Ectodermal cell (in vitro differentiated cells): Measurements from ENCODE around the gene ZNF778.
A peak's percentile ranks its signal among the peaks of the same experiment; 100 is the strongest.

ENCODE experiments used
- H3K27ac ChIP-seq: 2 replicates; pipeline ENCODE4 v1.7.0; 2013; ENCODE audit warnings: mild to moderate bottlenecking, low read depth, low read length; ENCODE audit not compliant: insufficient read depth, poor library complexity, severe bottlenecking
- H3K27me3 ChIP-seq: 2 replicates; pipeline ENCODE4 v1.7.0; 2013; ENCODE audit warnings: mild to moderate bottlenecking, low read length; ENCODE audit not compliant: insufficient read depth, control insufficient read depth, poor library complexity, severe bottlenecking
- H3K36me3 ChIP-seq: one replicate; pipeline ENCODE4 v1.7.0; 2013; ENCODE audit warnings: low read length; ENCODE audit not compliant: control insufficient read depth, insufficient read depth
- H3K4me1 ChIP-seq: one replicate; pipeline ENCODE4 v1.7.0; 2013; ENCODE audit warnings: low read length; ENCODE audit not compliant: control insufficient read depth, insufficient read depth
- H3K4me3 ChIP-seq: 2 replicates; pipeline ENCODE4 v1.7.0; 2013; ENCODE audit warnings: low read depth, low read length, control low read depth; ENCODE audit not compliant: insufficient read depth
- H3K9me3 ChIP-seq: 2 replicates; pipeline ENCODE4 v1.7.0; 2013; ENCODE audit warnings: mild to moderate bottlenecking, low read length, moderate library complexity; ENCODE audit not compliant: control insufficient read depth
- WGBS, 2 experiments: methylation state at CpG; one replicate each; pipeline ENCODE4 v1.1.7; 2013; ENCODE audit warnings: missing lambda C conversion rate in 2 of 2; 5-methylcytosine and 5-hydroxymethylcytosine counted together

The ZNF778 gene

DNA sequence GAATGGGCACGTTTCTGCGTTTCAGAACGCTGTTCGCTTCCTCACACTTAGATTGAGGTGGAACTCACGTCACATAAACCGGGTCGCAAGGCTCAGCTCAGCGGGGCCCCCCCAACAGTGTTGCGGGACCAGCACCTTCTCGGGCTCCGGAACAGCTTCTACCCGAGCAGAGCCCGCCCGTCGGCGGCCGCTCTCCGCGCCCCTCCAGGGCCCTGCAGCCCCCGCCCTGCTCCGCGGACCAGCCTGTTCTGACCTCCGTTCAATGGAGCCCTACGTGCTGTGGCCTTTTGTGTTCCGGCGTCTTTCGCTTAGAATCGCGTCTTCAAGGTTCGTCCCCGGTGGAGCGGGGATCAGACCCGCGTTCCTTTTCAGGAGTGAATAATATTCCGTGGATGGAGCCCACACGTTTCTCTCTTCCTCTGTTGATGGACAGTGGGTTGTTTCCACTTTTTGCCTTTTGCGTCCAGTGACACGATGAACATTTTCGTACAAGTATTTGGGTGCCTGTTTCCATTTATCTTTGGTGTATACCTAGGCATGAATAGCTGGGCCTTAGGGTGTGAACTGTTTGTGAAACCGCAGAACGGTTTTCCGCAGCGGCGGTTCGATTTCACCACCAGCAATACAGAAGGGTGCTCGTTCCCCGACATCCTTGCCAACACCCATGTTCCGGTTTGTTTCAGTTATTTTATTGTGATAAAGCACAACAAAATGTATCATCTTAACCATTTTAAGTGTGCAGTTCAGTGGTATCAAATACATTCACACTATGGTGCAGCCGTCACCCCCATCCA is 14.9 kb upstream of the ZNF778 start:
- H3K27ac ChIP-seq: no peak overlapping the region
- H3K36me3 ChIP-seq: no peaks in the 10 kb centered on the region
- peaks cover 70% of the 10 kb centered on the region for H3K27me3 ChIP-seq
- peaks cover 3% of the 10 kb centered on the region for H3K9me3 ChIP-seq
- H3K4me3 ChIP-seq: no peak overlapping the region
- WGBS, 2 experiments: 53 to 56% methylated on average over 48 to 49 of the region's 49 CpGs
- H3K4me1 ChIP-seq: peaks cover 10% of the 10 kb centered on the region

GRCh38 chr16:89207993-89208392 is 9.5 kb upstream of the ZNF778 start:
- Histone ChIP-seq H3K9me3 (no peaks in the 10 kb centered on the region), H3K27me3 (peaks cover 33% of the 10 kb centered on the region)
- 91 to 100% methylated on average over 4 of the region's 4 CpGs for WGBS, 2 experiments

DNA sequence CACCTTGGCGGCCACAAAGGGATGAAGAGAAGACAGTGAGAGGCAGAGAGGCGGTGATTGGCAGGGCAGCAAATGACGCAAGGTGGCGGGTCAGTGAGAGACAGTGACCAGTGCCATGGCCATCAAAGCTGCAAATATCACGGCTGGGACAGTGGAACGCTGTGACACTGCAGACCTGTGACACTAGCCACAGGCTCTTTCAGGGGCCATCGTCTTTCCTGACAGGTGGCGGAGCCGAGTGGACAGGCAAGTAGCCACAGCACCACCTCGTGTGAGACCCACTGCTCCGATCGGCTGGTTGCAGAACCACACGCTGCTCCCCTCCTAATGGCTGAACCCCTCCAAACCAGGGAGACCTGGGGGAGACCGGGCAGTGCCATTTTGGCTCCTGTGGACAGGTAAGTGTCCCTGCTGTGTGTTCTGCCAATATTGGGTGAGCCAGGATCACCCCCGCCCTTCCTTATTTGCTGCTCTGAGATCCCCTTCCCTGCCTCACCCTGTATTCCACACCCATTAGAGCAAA is 7.9 kb upstream of the ZNF778 start:
- H3K27me3 ChIP-seq: peaks cover 17% of the 10 kb centered on the region
- no peak overlapping the region for H3K27ac ChIP-seq
- H3K36me3 ChIP-seq: no peaks in the 10 kb centered on the region
- no peaks in the 10 kb centered on the region for H3K9me3 ChIP-seq
- H3K4me3 ChIP-seq: no peak overlapping the region
- WGBS, 2 experiments: 70% methylated on average over 15 of the region's 15 CpGs
- H3K4me1 ChIP-seq: no peaks in the 10 kb centered on the region

More at GRCh38 chr16:89207993-89208392, 9.5 kb upstream of the ZNF778 start:
- no peak overlapping the region for H3K4me3 ChIP-seq
- H3K27ac ChIP-seq: no peak overlapping the region
- H3K4me1 ChIP-seq: no peaks in the 10 kb centered on the region
- H3K36me3 ChIP-seq: no peaks in the 10 kb centered on the region

- peaks cover 10% of the 10 kb centered on the region for H3K27me3 ChIP-seq
- WGBS, 2 experiments: 79 to 86% methylated on average over 11 of the region's 11 CpGs
- H3K27ac ChIP-seq: no peak overlapping the region
- no peaks in the 10 kb centered on the region for H3K4me1 ChIP-seq
- no peak overlapping the region for H3K4me3 ChIP-seq
- no peaks in the 10 kb centered on the region for H3K9me3 ChIP-seq
- no peaks in the 10 kb centered on the region for H3K36me3 ChIP-seq
These were observed 7.2 kb upstream of the ZNF778 start for GRCh38 chr16:89210165-89210903.

- no peak overlapping the region for H3K4me3 ChIP-seq
These were observed 6.5 kb upstream of the ZNF778 start for GRCh38 chr16:89210904-89211515.

DNA sequence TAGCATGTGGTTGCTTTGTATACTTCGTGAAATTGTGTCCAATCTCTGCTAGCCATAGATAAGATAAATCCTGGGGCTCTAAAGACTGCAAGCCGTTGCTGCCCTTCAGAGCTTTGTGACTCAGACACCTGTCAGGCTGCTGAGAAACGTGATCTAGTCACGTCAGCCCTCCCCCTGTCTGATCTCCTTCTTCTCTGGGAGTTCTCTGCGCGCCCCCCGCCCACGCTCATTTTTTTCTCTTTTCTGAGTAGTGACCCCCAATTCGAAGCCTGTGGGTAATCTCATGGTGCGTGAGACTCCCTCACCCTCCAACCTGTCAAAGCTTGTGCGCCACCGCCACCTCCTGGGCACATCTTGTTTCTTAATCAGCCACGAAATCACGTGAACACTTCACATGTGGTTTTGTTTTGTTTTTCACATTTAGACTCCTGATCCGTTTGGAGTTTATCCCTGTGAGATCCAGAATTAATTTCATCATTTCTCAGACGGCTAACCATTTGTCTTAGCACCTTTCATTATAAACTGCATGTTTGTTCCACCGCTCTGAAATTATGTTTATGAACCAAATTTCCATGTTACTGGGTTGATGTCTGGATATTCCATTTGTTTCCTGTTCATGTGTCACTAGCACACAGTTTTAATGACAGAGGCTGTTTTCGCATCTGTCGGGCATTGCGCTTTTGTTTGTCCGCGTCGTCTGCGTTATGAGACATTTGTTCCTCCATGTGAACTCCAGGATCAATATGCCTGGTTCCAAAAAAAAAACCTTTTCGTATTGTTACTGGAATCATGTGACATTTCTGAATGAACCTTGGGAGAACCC is 977 bp upstream of the ZNF778 start:
- no peaks in the 10 kb centered on the region for H3K4me1 ChIP-seq
- no peaks in the 10 kb centered on the region for H3K27me3 ChIP-seq
- H3K27ac ChIP-seq: no peak overlapping the region
- H3K9me3 ChIP-seq: no peaks in the 10 kb centered on the region
- 12 to 14% methylated on average over 25 of the region's 25 CpGs for WGBS, 2 experiments
- peak overlapping the region; percentile 80 for H3K4me3 ChIP-seq
- no peaks in the 10 kb centered on the region for H3K36me3 ChIP-seq

More at GRCh38 chr16:89210904-89211515, 6.5 kb upstream of the ZNF778 start:
- no peaks in the 10 kb centered on the region for H3K36me3 ChIP-seq
- no peak overlapping the region for H3K27ac ChIP-seq
- 70 to 73% methylated on average over 15 of the region's 15 CpGs for WGBS, 2 experiments
- H3K27me3 ChIP-seq: peaks cover 10% of the 10 kb centered on the region
- no peaks in the 10 kb centered on the region for H3K9me3 ChIP-seq
- no peaks in the 10 kb centered on the region for H3K4me1 ChIP-seq

DNA sequence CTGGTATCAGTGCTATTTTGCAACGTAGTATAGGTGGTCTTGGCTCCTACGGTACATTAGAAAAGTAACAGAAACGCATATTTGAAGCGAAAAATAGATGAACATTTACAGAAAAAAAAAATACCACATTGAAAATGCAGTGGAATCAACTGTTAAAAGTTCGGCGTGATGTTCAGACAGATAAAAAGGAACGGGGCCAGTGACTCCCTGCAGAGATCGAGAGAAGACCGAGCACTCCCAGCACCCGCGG is 440 bp upstream of the ZNF778 start:
- peak overlapping the region; percentile 38 for H3K27ac ChIP-seq
- peaks cover 4% of the 10 kb centered on the region for H3K36me3 ChIP-seq
- 1 to 3% methylated on average over 10 to 11 of the region's 11 CpGs for WGBS, 2 experiments
- H3K27me3 ChIP-seq: no peaks in the 10 kb centered on the region
- no peaks in the 10 kb centered on the region for H3K4me1 ChIP-seq
- H3K4me3 ChIP-seq: peak overlapping the region; percentile 80
- H3K9me3 ChIP-seq: no peaks in the 10 kb centered on the region

DNA sequence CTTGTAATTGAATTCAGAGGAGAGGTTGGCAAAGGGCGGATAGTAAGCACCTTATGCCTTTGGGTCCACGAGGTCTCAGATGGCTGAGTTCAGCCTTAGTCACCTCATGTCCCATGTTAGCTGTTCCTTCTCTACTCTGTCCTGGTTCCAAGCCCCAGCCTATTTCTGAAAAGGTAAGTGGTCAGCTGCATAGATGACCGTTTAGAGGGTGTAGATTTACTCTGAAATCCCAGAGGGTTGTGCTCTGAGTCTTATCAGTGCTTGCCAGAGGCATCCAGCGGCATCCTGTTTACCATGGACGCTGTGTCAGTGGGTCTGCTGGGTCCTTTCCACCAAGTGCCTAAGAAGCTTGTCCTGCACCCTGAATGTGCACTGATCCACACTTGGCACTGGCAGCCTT is 1.9 kb downstream of the ZNF778 start:
- peaks cover 15% of the 10 kb centered on the region for H3K36me3 ChIP-seq
- H3K27me3 ChIP-seq: no peaks in the 10 kb centered on the region
- H3K4me1 ChIP-seq: no peaks in the 10 kb centered on the region
- H3K9me3 ChIP-seq: no peaks in the 10 kb centered on the region
- H3K27ac ChIP-seq: no peak overlapping the region
- WGBS, 2 experiments: 74 to 77% methylated on average over 5 of the region's 5 CpGs
- H3K4me3 ChIP-seq: no peak overlapping the region

DNA sequence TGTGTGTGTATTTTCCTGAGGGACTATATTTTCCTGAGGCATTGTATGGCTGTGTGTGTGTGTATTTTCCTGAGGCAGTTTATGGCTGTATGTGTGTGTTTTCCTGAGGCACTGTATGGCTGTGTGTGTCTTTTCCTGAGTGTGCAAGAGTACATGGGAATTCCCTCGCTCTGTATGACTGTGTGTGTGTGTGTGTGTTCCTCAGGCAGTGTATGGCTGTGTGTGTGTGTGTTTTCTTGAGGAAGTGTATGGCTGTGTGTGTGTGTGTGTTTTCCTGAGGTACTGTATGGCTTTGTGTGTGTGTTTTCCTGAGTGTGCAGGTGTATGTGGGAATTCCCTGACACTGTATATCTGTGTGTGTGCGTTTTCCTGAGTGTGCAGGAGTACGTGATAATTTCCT is 4.1 kb downstream of the ZNF778 start:
- peaks cover 17% of the 10 kb centered on the region for H3K36me3 ChIP-seq
- no peak overlapping the region for H3K27ac ChIP-seq
- WGBS, 2 experiments: 94 to 98% methylated on average over 3 of the region's 3 CpGs
- H3K4me1 ChIP-seq: no peaks in the 10 kb centered on the region
- H3K27me3 ChIP-seq: no peaks in the 10 kb centered on the region
- H3K9me3 ChIP-seq: no peaks in the 10 kb centered on the region
- H3K4me3 ChIP-seq: no peak overlapping the region
